Naive thymus-derived CD4-positive, alpha-beta T cell (primary cell): ENCODE results near the gene SMYD3. TPM values are rescaled to one million over a fixed set of nuclear protein-coding genes. Genes with fewer than 3 reads are reported as not detected.
A peak's percentile ranks its signal among the peaks of the same experiment; 100 is the strongest.
"Not testable (repeated sequence)": the region's sequence is repeated elsewhere in the genome, so short reads cannot be mapped to it uniquely, and the experiment has no call there.

Experiments used
- ATAC-seq: fragments of 150-1000 bp; cut with Tn5 transposase; 2 replicates; pipeline ENCODE4 v1.10.0; 2021; ENCODE audit warnings: mild to moderate bottlenecking, moderate library complexity
- CTCF ChIA-PET: fragments of 350-600 bp; sonication (Branson Sonifier 250); formaldehyde crosslinking; loops from one replicate; lab custom pipeline; 2021; ENCODE audit warnings: antibody characterized with exemption; lab: Charles Lee
- POLR2A ChIA-PET: fragments of 350-600 bp; sonication (Branson Sonifier 250); formaldehyde crosslinking; loops from one replicate; lab custom pipeline; 2021; ENCODE audit warnings: antibody characterized with exemption, inconsistent platforms; lab: Charles Lee
- DNase-seq, 9 donors: peaks; one replicate each; pipeline versions ENCODE4 v3.0.0 to v3.0.0-alpha.2; 2020 to 2022; ENCODE audit warnings: mixed read lengths in 1 of 9
- H3K27ac ChIP-seq: one replicate; pipeline ENCODE4 v1.7.0; 2013; ENCODE audit warnings: mild to moderate bottlenecking, low read depth, low read length, moderate library complexity
- H3K27me3 ChIP-seq, 2 donors: one replicate each; pipeline ENCODE4 v1.7.0; 2013; ENCODE audit warnings: low read length in 2 of 2, mild to moderate bottlenecking in 2 of 2, moderate library complexity in 2 of 2; ENCODE audit not compliant: control insufficient read depth in 2 of 2, insufficient read depth in 2 of 2
- H3K36me3 ChIP-seq, 3 experiments: 1 replicate in 2 of 3; 2 replicates in 1 of 3; pipeline ENCODE4 v1.7.0; 2013; ENCODE audit warnings: low read length in 3 of 3, mild to moderate bottlenecking in 3 of 3, moderate library complexity in 1 of 3; ENCODE audit not compliant: insufficient read depth in 3 of 3, control insufficient read depth in 2 of 3
- H3K4me1 ChIP-seq, 2 donors: one replicate each; pipeline ENCODE4 v1.7.0; 2013; ENCODE audit warnings: low read length in 2 of 2, mild to moderate bottlenecking in 2 of 2, moderate library complexity in 1 of 2; ENCODE audit not compliant: control insufficient read depth in 2 of 2, insufficient read depth in 2 of 2
- H3K4me3 ChIP-seq: 2 replicates; pipeline ENCODE4 v1.7.0; 2013; ENCODE audit warnings: mild to moderate bottlenecking, low read length
- H3K9me3 ChIP-seq, 3 experiments: 1 replicate in 2 of 3; 2 replicates in 1 of 3; pipeline ENCODE4 v1.7.0; 2013; ENCODE audit warnings: low read length in 3 of 3; ENCODE audit not compliant: control insufficient read depth in 2 of 3
- H3K27ac Mint-ChIP-seq, 9 donors: one replicate each; pipeline ENCODE4 v1.8.0; 2020 to 2022; ENCODE audit warnings: mixed read lengths in 9 of 9, mild to moderate bottlenecking in 8 of 9, moderate library complexity in 5 of 9, inconsistent platforms in 2 of 9
- H3K27me3 Mint-ChIP-seq, 5 donors: one replicate each; pipeline ENCODE4 v1.8.0; 2021 to 2022; ENCODE audit warnings: mixed read lengths in 5 of 5, mild to moderate bottlenecking in 1 of 5
- H3K36me3 Mint-ChIP-seq, 5 donors: one replicate each; pipeline ENCODE4 v1.8.0; 2020 to 2022; ENCODE audit warnings: mixed read lengths in 5 of 5, mild to moderate bottlenecking in 3 of 5, inconsistent platforms in 1 of 5
- H3K4me1 Mint-ChIP-seq, 7 donors: one replicate each; pipeline ENCODE4 v1.8.0; 2020 to 2022; ENCODE audit warnings: mixed read lengths in 7 of 7, mild to moderate bottlenecking in 3 of 7, inconsistent platforms in 1 of 7
- H3K4me3 Mint-ChIP-seq, 10 donors: one replicate each; pipeline ENCODE4 v1.8.0; 2020 to 2022; ENCODE audit warnings: mild to moderate bottlenecking in 10 of 10, mixed read lengths in 10 of 10, moderate library complexity in 6 of 10, inconsistent platforms in 2 of 10
- H3K9me3 Mint-ChIP-seq, 11 donors: one replicate each; pipeline ENCODE4 v1.8.0; 2020 to 2022; ENCODE audit warnings: mixed read lengths in 11 of 11, mild to moderate bottlenecking in 4 of 11, inconsistent platforms in 1 of 11, moderate library complexity in 1 of 11
- intact Hi-C, 2 donors: fragments of 100-400 bp; cut with micrococcal nuclease; formaldehyde crosslinking; loops; one replicate each; pipeline ENCODE4 v1.15.1; 2023
- polyA plus RNA-seq, 2 donors: library from polyadenylated mRNA; unstranded; fragments of 300-500 nt; fragmentation: Illumina TruSeq; gene quantifications; one replicate each; pipeline ENCODE4 v1.2.3, GENCODE V29; 2021
- total RNA-seq, 6 experiments: library from RNA in 5 of 6; stranded (reverse) in 5 of 6; gene quantifications; 1 replicate in 5 of 6; 2 replicates in 1 of 6; pipeline ENCODE4 v1.2.3 and lab custom pipeline; 2021 to 2026

Gene SMYD3
- total and polyA plus RNA-seq, 7 experiments from 2014 or later, result 19.5 to 28.6 (median 24.4) TPM

DNA sequence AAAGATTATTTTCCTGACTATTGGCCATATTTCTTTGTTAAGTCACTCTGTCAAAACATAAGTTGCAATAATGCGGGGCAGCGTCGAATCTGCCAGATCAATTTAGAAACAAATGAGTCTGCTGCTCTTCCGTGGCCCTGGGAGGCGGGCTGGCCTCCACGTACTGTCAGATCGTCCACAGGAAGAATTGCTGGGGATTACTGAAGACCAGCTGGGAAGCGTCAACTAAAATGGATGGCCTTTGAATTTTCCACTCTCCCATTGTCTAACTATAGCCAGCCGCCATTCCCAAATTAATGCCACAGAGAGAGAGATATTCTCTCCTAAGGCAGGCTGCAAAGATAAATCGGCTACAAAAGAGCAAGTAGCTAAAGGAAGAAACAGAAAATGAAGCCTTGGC lies 560.2 kb downstream of the SMYD3 start:
- no peak overlapping the region for H3K4me3 ChIP-seq
- no peak overlapping the region for H3K27ac Mint-ChIP-seq
- H3K9me3 Mint-ChIP-seq, result peaks cover 0 to 27% (median 10%) of the 10 kb centered on the region in 11 donors
- POLR2A ChIA-PET, result no interaction called here
- no peaks in the 10 kb centered on the region for H3K36me3 ChIP-seq
- no peaks in the 10 kb centered on the region for H3K9me3 ChIP-seq
- DNase-seq (no peak), ATAC-seq (no peak)
- peaks cover 9 to 36% (median 24%) of the 10 kb centered on the region in 7 donors for H3K4me1 Mint-ChIP-seq
- H3K36me3 Mint-ChIP-seq, result peaks cover 4 to 25% (median 15%) of the 10 kb centered on the region in 5 donors
- CTCF ChIA-PET, result no interaction called here
- peaks cover 0 to 10% (median 0%) of the 10 kb centered on the region in 5 donors for H3K27me3 Mint-ChIP-seq
- peaks cover 0 to 10% of the 10 kb centered on the region in 2 donors for H3K4me1 ChIP-seq
- H3K27ac ChIP-seq, result no peak overlapping the region
- intact Hi-C loops, result no loop called here
- no peaks in the 10 kb centered on the region for H3K27me3 ChIP-seq
- H3K4me3 Mint-ChIP-seq, result no peak overlapping the region

DNA sequence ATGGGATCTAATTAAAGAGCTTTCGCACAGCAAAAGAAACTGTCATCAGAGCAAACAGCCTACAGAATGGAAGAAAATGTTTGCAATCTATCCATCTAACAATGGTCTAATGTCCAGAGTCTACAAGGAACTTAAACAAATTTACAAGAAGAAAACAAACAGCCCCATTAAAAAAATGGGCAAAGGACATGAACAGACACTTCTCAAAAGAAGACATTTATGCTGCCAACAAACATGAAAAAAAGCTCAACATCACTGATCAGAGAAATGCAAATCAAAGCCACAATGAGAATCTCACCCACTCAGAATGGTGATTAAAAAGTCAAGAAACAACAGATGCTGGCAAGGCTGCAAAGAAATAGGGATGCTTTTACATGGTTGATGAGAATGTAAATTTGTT lies 561.9 kb downstream of the SMYD3 start:
- Mint-ChIP-seq H3K9me3 (peaks cover 0 to 27% (median 10%) of the 10 kb centered on the region in 11 donors), H3K36me3 (peaks cover 0 to 19% (median 15%) of the 10 kb centered on the region in 5 donors), H3K4me1 (peaks cover 9 to 41% (median 30%) of the 10 kb centered on the region in 7 donors)
- H3K9me3 ChIP-seq, H3K27me3 Mint-ChIP-seq, H3K4me3 Mint-ChIP-seq, intact Hi-C loops, H3K27me3 ChIP-seq, POLR2A ChIA-PET, H3K27ac Mint-ChIP-seq, ATAC-seq, H3K4me1 ChIP-seq, CTCF ChIA-PET, H3K27ac ChIP-seq, H3K4me3 ChIP-seq, DNase-seq, H3K36me3 ChIP-seq: not testable (repeated sequence)

DNA sequence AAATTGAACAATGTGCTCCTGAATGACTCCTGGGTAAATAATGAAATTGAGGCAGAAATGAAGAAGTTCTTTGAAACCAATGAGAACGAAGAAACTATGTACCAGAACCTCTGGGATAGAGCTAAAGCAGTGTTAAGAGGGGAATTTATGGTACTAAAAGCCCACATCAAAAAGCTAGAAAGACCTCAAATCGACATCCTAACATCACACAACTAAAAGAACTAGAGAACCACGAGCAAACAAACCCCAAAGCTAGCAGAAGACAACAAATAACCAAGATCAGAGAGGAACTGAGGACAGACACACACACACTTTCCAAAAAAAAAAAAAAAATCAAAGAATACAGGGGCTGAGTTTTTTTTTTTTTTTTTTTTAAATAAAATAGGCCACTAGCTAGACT lies 564.2 kb downstream of the SMYD3 start:
- CTCF ChIA-PET, result interaction anchor here (0.6 to 1.2 kb wide), 4 partner anchors 15 to 60 kb away, joined by 3 to 4 read pairs (median 3); no protein-coding TSS in a partner anchor
- H3K27me3 Mint-ChIP-seq, result peaks cover 0 to 10% (median 0%) of the 10 kb centered on the region in 5 donors
- no peaks in the 10 kb centered on the region for H3K36me3 ChIP-seq
- H3K4me1 ChIP-seq, result peaks cover 0 to 10% of the 10 kb centered on the region in 2 donors
- peak overlapping the region in 7 of 9 donors; percentile 0 to 63 (median 17) for H3K27ac Mint-ChIP-seq
- H3K27ac ChIP-seq, result no peak overlapping the region
- H3K36me3 Mint-ChIP-seq, result peaks cover 0 to 19% (median 14%) of the 10 kb centered on the region in 5 donors
- H3K9me3 Mint-ChIP-seq, result peaks cover 0 to 27% (median 10%) of the 10 kb centered on the region in 11 donors
- H3K27me3 ChIP-seq, result no peaks in the 10 kb centered on the region
- DNase-seq, result peak in 6 of 9 donors; percentile 37 to 66 (median 48)
- no peak overlapping the region for H3K4me3 ChIP-seq
- POLR2A ChIA-PET, result no interaction called here
- peak; percentile 63 for ATAC-seq
- no peaks in the 10 kb centered on the region for H3K9me3 ChIP-seq
- H3K4me3 Mint-ChIP-seq, result peak overlapping the region; percentile 0 to 53 (median 22)
- H3K4me1 Mint-ChIP-seq, result peaks cover 9 to 41% (median 30%) of the 10 kb centered on the region in 7 donors
- intact Hi-C loops, result no loop called here

DNA sequence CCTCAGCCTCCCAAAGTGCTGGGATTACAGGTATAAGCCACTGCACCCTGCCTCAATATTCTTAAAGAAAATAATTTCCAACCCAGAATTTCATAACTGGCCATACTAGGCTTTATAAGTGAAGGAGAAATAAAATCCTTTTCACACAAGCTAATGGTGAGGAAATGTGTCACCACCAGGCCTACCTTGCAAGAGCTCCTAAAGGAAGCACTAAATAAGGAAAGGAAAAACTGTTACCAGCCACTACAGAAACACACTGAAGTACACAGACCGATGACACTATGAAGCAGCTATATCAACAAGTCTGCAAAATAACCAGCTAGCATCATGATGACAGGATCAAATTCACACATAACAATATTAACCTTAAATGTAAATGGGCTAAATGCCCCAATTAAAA lies 565.3 kb downstream of the SMYD3 start:
- Mint-ChIP-seq H3K9me3 (peaks cover 0 to 27% (median 10%) of the 10 kb centered on the region in 11 donors), H3K4me1 (peaks cover 9 to 40% (median 30%) of the 10 kb centered on the region in 7 donors), H3K36me3 (peaks cover 0 to 18% (median 12%) of the 10 kb centered on the region in 5 donors)
- H3K9me3 ChIP-seq, H3K4me3 ChIP-seq, ATAC-seq, H3K36me3 ChIP-seq, H3K27me3 Mint-ChIP-seq, H3K27ac ChIP-seq, H3K27ac Mint-ChIP-seq, intact Hi-C loops, POLR2A ChIA-PET, H3K27me3 ChIP-seq, H3K4me1 ChIP-seq, H3K4me3 Mint-ChIP-seq, DNase-seq: not testable (repeated sequence)
- CTCF ChIA-PET, result interaction anchor here (1.2 kb wide), 1 partner anchor 53 kb away, joined by 3 read pairs; no protein-coding TSS in a partner anchor

DNA sequence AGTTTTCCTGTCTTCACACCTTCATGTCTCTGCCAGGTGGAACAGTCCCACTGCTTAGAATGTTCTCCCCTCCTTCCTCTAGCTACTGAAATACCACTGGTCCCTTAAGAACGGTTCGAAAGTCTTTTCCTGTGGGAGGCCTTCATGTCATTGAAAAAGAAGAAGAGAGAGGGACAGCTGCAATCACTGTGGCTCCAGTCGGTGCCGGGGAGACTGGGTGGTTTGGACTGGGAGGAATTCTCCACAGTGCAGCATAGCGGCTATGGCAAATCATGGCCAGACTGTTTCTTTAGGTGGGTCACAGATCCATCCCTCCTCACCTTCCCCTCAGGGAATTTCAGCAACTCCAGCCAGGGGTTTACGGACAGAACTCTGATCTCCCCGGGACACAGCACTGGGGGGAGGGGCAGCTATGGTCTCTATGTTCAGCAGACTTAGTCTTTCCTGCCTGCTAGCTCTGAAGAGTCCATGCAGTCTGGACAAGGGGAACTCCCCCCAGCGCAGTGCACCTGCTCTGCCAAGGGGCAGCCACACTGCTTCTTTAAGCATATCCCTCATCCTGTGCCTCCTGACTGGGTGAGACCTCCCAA lies 567.2 kb downstream of the SMYD3 start:
- H3K27ac Mint-ChIP-seq, result no peak overlapping the region
- no peaks in the 10 kb centered on the region for H3K36me3 ChIP-seq
- intact Hi-C loops, result no loop called here
- H3K27me3 ChIP-seq, result no peaks in the 10 kb centered on the region
- ChIA-PET CTCF (no interaction called here), POLR2A (no interaction called here)
- peaks cover 9 to 36% (median 30%) of the 10 kb centered on the region in 7 donors for H3K4me1 Mint-ChIP-seq
- H3K27ac ChIP-seq, result no peak overlapping the region
- H3K9me3 Mint-ChIP-seq, result peaks cover 0 to 10% (median 0%) of the 10 kb centered on the region in 11 donors
- H3K4me3 ChIP-seq, result no peak overlapping the region
- ATAC-seq, result no peak
- H3K27me3 Mint-ChIP-seq, result peaks cover 0 to 10% (median 0%) of the 10 kb centered on the region in 5 donors
- peaks cover 0 to 10% of the 10 kb centered on the region in 2 donors for H3K4me1 ChIP-seq
- H3K36me3 Mint-ChIP-seq, result peaks cover 0 to 3% (median 0%) of the 10 kb centered on the region in 5 donors
- H3K9me3 ChIP-seq, result no peaks in the 10 kb centered on the region
- H3K4me3 Mint-ChIP-seq, result no peak overlapping the region
- no peak for DNase-seq

DNA sequence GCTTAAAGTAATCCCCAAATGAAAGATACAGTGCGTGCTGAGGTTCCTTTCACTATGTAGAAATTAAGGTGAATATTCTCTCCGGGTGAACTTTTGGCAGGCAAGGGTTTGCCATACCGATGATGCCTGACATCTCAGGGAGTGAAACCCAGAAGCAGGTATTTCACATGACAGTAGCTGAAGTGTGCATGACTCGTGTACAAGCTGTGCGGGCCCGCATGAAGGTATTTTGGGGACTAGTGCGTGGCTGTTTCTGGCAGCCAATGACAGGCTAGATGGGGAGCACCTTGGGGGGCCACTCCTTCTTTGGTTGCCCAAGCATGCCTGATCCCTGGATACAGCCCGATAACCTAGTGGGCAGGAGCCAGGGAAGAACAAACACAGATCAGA lies 569.0 kb downstream of the SMYD3 start:
- intact Hi-C loops, result no loop called here
- Mint-ChIP-seq H3K27me3 (peaks cover 0 to 5% (median 0%) of the 10 kb centered on the region in 5 donors), H3K4me3 (no peak overlapping the region), H3K9me3 (no peaks in the 10 kb centered on the region), H3K27ac (no peak overlapping the region), H3K36me3 (peaks cover 0 to 3% (median 0%) of the 10 kb centered on the region in 5 donors), H3K4me1 (peaks cover 6 to 20% (median 17%) of the 10 kb centered on the region in 7 donors)
- Histone ChIP-seq H3K9me3 (no peaks in the 10 kb centered on the region), H3K27me3 (no peaks in the 10 kb centered on the region), H3K36me3 (no peaks in the 10 kb centered on the region), H3K4me1 (peaks cover 0 to 4% of the 10 kb centered on the region in 2 donors), H3K27ac (no peak overlapping the region), H3K4me3 (no peak overlapping the region)
- DNase-seq, result no peak
- ATAC-seq, result no peak
- CTCF ChIA-PET, result no interaction called here
- POLR2A ChIA-PET, result no interaction called here
